HUDEP-2 (cell line): Measurements from ENCODE around the gene MRPS2.
"Not testable (repeated sequence)": the region's sequence is repeated elsewhere in the genome, so short reads cannot be mapped to it uniquely, and the experiment has no call there.

Experiments used
- DNase-seq, 76 experiments: peaks; one replicate each; lab custom pipeline; 2025; ENCODE audit not compliant: unreplicated experiment in 76 of 76; lab: John Stamatoyannopoulos, UW

Gene MRPS2

GRCh38 chr9:135526730-135527571 is 26.5 kb downstream of the MRPS2 start:
- no peak for DNase-seq

- not testable (repeated sequence) for DNase-seq
These were observed 28.5 kb downstream of the MRPS2 start for GRCh38 chr9:135528842-135529435.

- DNase-seq, result no peak
These were observed 29.7 kb downstream of the MRPS2 start for GRCh38 chr9:135530146-135530545.

GRCh38 chr9:135531096-135531495 is 30.6 kb downstream of the MRPS2 start:
- no peak for DNase-seq

- no peak for DNase-seq
These were observed 32.6 kb downstream of the MRPS2 start for GRCh38 chr9:135533113-135533512.

GRCh38 chr9:135533674-135534073 is 33.2 kb downstream of the MRPS2 start:
- DNase-seq, result no peak

- not testable (repeated sequence) for DNase-seq
These were observed 33.8 kb downstream of the MRPS2 start for GRCh38 chr9:135534192-135534711.

GRCh38 chr9:135534826-135535225 is 34.3 kb downstream of the MRPS2 start:
- not testable (repeated sequence) for DNase-seq

- not testable (repeated sequence) for DNase-seq
These were observed 35.1 kb downstream of the MRPS2 start for GRCh38 chr9:135535631-135536030.

- DNase-seq, result no peak
These were observed 35.7 kb downstream of the MRPS2 start for GRCh38 chr9:135536216-135536615.

GRCh38 chr9:135543262-135543894 is 42.9 kb downstream of the MRPS2 start:
- not testable (repeated sequence) for DNase-seq

GRCh38 chr9:135544981-135545635 is 44.6 kb downstream of the MRPS2 start:
- no peak for DNase-seq

- DNase-seq, result not testable (repeated sequence)
These were observed 45.2 kb downstream of the MRPS2 start, which contains the start of gene OBP2A for GRCh38 chr9:135545646-135546176. TSS of gene OBP2A (plus strand) at chr9:135546126. CDS start at chr9:135546181, 55 bp downstream.

GRCh38 chr9:135546792-135547617 is 46.5 kb downstream of the MRPS2 start:
- DNase-seq, result not testable (repeated sequence)

GRCh38 chr9:135547756-135548736 is 47.6 kb downstream of the MRPS2 start:
- DNase-seq, result no peak

- DNase-seq, result not testable (repeated sequence)
These were observed 49.2 kb downstream of the MRPS2 start for GRCh38 chr9:135549478-135550343.

- DNase-seq, result no peak
These were observed 49.9 kb downstream of the MRPS2 start for GRCh38 chr9:135550344-135550918.
